HepG2 (cell line): Measurements from ENCODE around the gene CAVIN2. TPM values are rescaled to one million over a fixed set of nuclear protein-coding genes. Genes with fewer than 3 reads are reported as not detected.

Source experiments
- ARID3A ChIP-seq: IDR thresholded peaks from 2 replicates; pipeline ENCODE4 v1.6.1; 2012; ENCODE audit warnings: low read depth, low read length, improper control_type of control experiment
- GABPB1 ChIP-seq: IDR thresholded peaks from 2 replicates; pipeline ENCODE4 v1.6.1; 2016; ENCODE audit warnings: mild to moderate bottlenecking, missing genetic modification reagents, moderate library complexity, missing compliant biosample characterization
- HES4 ChIP-seq: sonication (generic); formaldehyde crosslinking; IDR thresholded peaks from 2 replicates; pipeline ENCODE4 v1.9.0; 2021; ENCODE audit warnings: mild to moderate bottlenecking, missing genetic modification reagents, borderline replicate concordance
- HIVEP1 ChIP-seq: sonication (generic); formaldehyde crosslinking; IDR thresholded peaks from 2 replicates; pipeline ENCODE4 v1.4.0; 2020; ENCODE audit warnings: mild to moderate bottlenecking, missing genetic modification reagents
- HNF4G ChIP-seq, 2 experiments: sonication (generic) in 1 of 2; formaldehyde crosslinking in 1 of 2; IDR thresholded peaks; 2 replicates each; pipeline versions ENCODE4 v1.4.0 to v1.6.1; 2011 to 2020; ENCODE audit warnings: borderline replicate concordance in 2 of 2, low read depth in 2 of 2, mild to moderate bottlenecking in 2 of 2, low read length in 1 of 2, missing genetic modification reagents in 1 of 2, moderate library complexity in 1 of 2
- HNRNPL ChIP-seq: fragments of 200-400 bp; formaldehyde crosslinking; IDR thresholded peaks from 2 replicates; pipeline ENCODE4 v1.6.1; 2017; ENCODE audit warnings: mild to moderate bottlenecking, low read depth, low read length
- KLF6 ChIP-seq: IDR thresholded peaks from 2 replicates; pipeline ENCODE4 v1.8.0; 2016; ENCODE audit warnings: missing biosample characterization, missing genetic modification reagents
- MED13 ChIP-seq: sonication (generic); formaldehyde crosslinking; IDR thresholded peaks from 2 replicates; pipeline ENCODE4 v1.5.0; 2020; ENCODE audit warnings: missing genetic modification reagents
- NR2F6 ChIP-seq, 2 experiments: IDR thresholded peaks; 2 replicates each; pipeline ENCODE4 v1.6.1; 2016; ENCODE audit warnings: antibody characterized with exemption in 1 of 2, mild to moderate bottlenecking in 1 of 2
- RNF219 ChIP-seq: sonication (generic); formaldehyde crosslinking; IDR thresholded peaks from 2 replicates; pipeline ENCODE4 v1.5.0; 2020; ENCODE audit warnings: mild to moderate bottlenecking, missing genetic modification reagents
- TCF7 ChIP-seq: sonication (generic); IDR thresholded peaks from 2 replicates; pipeline ENCODE4 v1.6.1; 2016; ENCODE audit warnings: antibody characterized with exemption, low read depth
- ZBTB49 ChIP-seq: sonication (generic); formaldehyde crosslinking; IDR thresholded peaks from 2 replicates; pipeline ENCODE4 v1.4.0; 2020; ENCODE audit warnings: missing genetic modification reagents, borderline replicate concordance
- ZNF205 ChIP-seq: IDR thresholded peaks from 2 replicates; pipeline ENCODE4 v1.6.1; 2018; ENCODE audit warnings: missing biosample characterization, missing genetic modification reagents
- ZNF432 ChIP-seq: sonication (generic); formaldehyde crosslinking; IDR thresholded peaks from 2 replicates; pipeline ENCODE4 v1.5.0; 2020; ENCODE audit warnings: missing genetic modification reagents, mild to moderate bottlenecking, borderline replicate concordance
- ZNF512B ChIP-seq: sonication (generic); formaldehyde crosslinking; IDR thresholded peaks from 2 replicates; pipeline ENCODE4 v1.5.1; 2020; ENCODE audit warnings: missing genetic modification reagents, mild to moderate bottlenecking, borderline replicate concordance
- ZNF670 ChIP-seq: sonication (generic); formaldehyde crosslinking; IDR thresholded peaks from 2 replicates; pipeline ENCODE4 v1.8.0; 2022; ENCODE audit warnings: mild to moderate bottlenecking, missing genetic modification reagents, borderline replicate concordance
- ZNF713 ChIP-seq: sonication (generic); formaldehyde crosslinking; IDR thresholded peaks from 2 replicates; pipeline ENCODE4 v1.4.0; 2020; ENCODE audit warnings: mild to moderate bottlenecking, missing genetic modification reagents
- ZSCAN21 ChIP-seq: sonication (generic); formaldehyde crosslinking; IDR thresholded peaks from 2 replicates; pipeline ENCODE4 v1.8.0; 2022; ENCODE audit warnings: mild to moderate bottlenecking, missing genetic modification reagents, moderate library complexity, borderline replicate concordance
- ZSCAN22 ChIP-seq: sonication (generic); formaldehyde crosslinking; IDR thresholded peaks from 2 replicates; pipeline ENCODE4 v1.4.0; 2020; ENCODE audit warnings: mild to moderate bottlenecking, missing genetic modification reagents
- polyA plus RNA-seq, 8 experiments: library from polyadenylated mRNA; depleted of rRNA in 3 of 8; stranded (reverse) in 7 of 8; unstranded in 1 of 8; fragments of >200 nt; fragmentation: Illumina TruSeq in 4 of 8; extraction: Trizol in 4 of 8; gene quantifications; 2 replicates each; pipeline versions ENCODE4 v1.2.1 to v1.2.3, GENCODE V29; 2011 to 2016; ENCODE audit warnings: low read depth in 4 of 8, missing spikeins in 1 of 8, mixed read lengths in 1 of 8; ENCODE audit not compliant: insufficient read depth in 1 of 8
- total RNA-seq, 5 experiments: library from RNA; depleted of rRNA; stranded (reverse); fragments of >200 nt; fragmentation: Illumina TruSeq; extraction: Trizol; gene quantifications; 2 replicates each; pipeline ENCODE4 v1.2.3, GENCODE V29; 2016; ENCODE audit warnings: low read depth in 1 of 5

Gene CAVIN2
- total and polyA plus RNA-seq, 2 of the 13 experiments (the other 11 are each of a cell fraction or from before 2014, with no cell fraction given) = 7.6 to 38.8 TPM

- TF ChIP-seq ZNF670 = peak; percentile 96
- TF ChIP-seq NR2F6 (IDR thresholded peaks at IDR 0.05) = peak; percentile 99
- TF ChIP-seq NR2F6 (CRISPR knock-in tag; IDR thresholded peaks at IDR 0.05) = peak; percentile 99
- no peak for TF ChIP-seq HES4 (CRISPR knock-in tag)
- peak; percentile 51 for TF ChIP-seq ARID3A
- TF ChIP-seq ZBTB49 (CRISPR knock-in tag) = no peak
- TF ChIP-seq HNF4G (IDR thresholded peaks at IDR 0.05; ENCODE audit: borderline replicate concordance, low read depth, low read length) = peak; percentile 73; the same call in 1 of the 2 replicates
- TF ChIP-seq HNF4G (CRISPR knock-in tag; IDR thresholded peaks at IDR 0.05; ENCODE audit: borderline replicate concordance, low read depth) = peak; percentile 80; the same call in 1 of the 2 replicates
- peak; percentile 98 for TF ChIP-seq TCF7
- TF ChIP-seq ZSCAN22 (CRISPR knock-in tag) = 0 out of 2 replicates have a peak, but pooled peaks have one; percentile 77
- TF ChIP-seq ZNF205 (CRISPR knock-in tag) = peak; percentile 73; the same call in 1 of the 2 replicates
- TF ChIP-seq KLF6 (CRISPR knock-in tag) = no peak; the same call in 1 of the 2 replicates
- no peak for TF ChIP-seq HIVEP1 (CRISPR knock-in tag)
- peak; percentile 90 for TF ChIP-seq MED13
- no peak for TF ChIP-seq ZNF432 (CRISPR knock-in tag)
- peak; percentile 93 for TF ChIP-seq ZNF512B (CRISPR knock-in tag)
- no peak; the same call in 1 of the 2 replicates for TF ChIP-seq GABPB1
- TF ChIP-seq ZNF713 (CRISPR knock-in tag) = peak; percentile 72; the same call in 1 of the 2 replicates
- TF ChIP-seq ZSCAN21 (CRISPR knock-in tag) = peak; percentile 65; the same call in 1 of the 2 replicates
- TF ChIP-seq RNF219 (CRISPR knock-in tag) = no peak
- TF ChIP-seq HNRNPL = no peak
Observed at GRCh38 chr2:191866675-191867506, 20.0 kb upstream of the CAVIN2 start (continued).
